ENCODE measurements around the gene MYO7B. TPM values are rescaled to one million over a fixed set of nuclear protein-coding genes. Genes with fewer than 3 reads are reported as not detected.

Gene MYO7B
- total and polyA plus RNA-seq, 2 experiments from 2014 or later = 17.6 to 20.1 TPM

GRCh38 chr2:127511917-127512316, 23.6 kb upstream of the MYO7B start:
- Histone ChIP-seq H3K27ac (no peak overlapping the region), H4K20me1 (ENCODE audit: insufficient read depth, poor library complexity, severe bottlenecking) (peaks cover 75% of the 10 kb centered on the region), H3K4me2 (no peak overlapping the region)

DNA sequence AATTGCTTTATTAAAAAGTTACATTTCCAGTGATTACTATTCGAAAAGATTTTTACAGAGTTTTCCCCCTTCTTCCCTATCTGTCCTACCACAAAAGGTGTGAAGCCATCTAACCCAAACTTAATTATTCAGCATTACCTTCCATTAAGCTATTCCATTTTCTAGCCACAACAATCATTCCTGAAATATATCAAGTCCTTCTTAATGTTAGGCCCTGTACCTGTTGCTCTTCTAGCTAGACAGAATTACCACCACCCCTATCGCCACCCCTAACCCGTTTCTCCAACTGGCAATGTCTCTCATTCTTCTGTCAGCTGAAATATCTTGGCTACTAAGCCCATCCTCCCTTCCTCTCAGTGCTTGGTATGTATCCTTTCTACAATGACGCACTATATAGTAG, 23.1 kb upstream of the MYO7B start:
- Histone ChIP-seq H3K27me3 (no peaks in the 10 kb centered on the region), H3K27ac (no peak overlapping the region), H3K9me2 (replicated peaks; ENCODE audit: insufficient read depth) (no peaks in the 10 kb centered on the region), H3K36me3 (replicated peaks; ENCODE audit: insufficient read depth, low read depth) (no peaks in the 10 kb centered on the region), H3K4me3 (no peak overlapping the region), H3K79me2 (peaks cover 95% of the 10 kb centered on the region), H2AFZ (no peak overlapping the region), H4K20me1 (ENCODE audit: insufficient read depth, poor library complexity, severe bottlenecking) (peaks cover 70% of the 10 kb centered on the region), H3K9me3 (ENCODE audit: low read depth) (no peaks in the 10 kb centered on the region), H3K4me1 (ENCODE audit: insufficient read depth) (peaks cover 9% of the 10 kb centered on the region), H3K4me2 (no peak overlapping the region)
- WGBS (ENCODE audit: low lambda C conversion rate, missing lambda C conversion rate) = 96% methylated on average over 4 of the region's 4 CpGs
- no peak for DNase-seq (ENCODE audit: low spot score)
- TF ChIP-seq, protein P1, sequence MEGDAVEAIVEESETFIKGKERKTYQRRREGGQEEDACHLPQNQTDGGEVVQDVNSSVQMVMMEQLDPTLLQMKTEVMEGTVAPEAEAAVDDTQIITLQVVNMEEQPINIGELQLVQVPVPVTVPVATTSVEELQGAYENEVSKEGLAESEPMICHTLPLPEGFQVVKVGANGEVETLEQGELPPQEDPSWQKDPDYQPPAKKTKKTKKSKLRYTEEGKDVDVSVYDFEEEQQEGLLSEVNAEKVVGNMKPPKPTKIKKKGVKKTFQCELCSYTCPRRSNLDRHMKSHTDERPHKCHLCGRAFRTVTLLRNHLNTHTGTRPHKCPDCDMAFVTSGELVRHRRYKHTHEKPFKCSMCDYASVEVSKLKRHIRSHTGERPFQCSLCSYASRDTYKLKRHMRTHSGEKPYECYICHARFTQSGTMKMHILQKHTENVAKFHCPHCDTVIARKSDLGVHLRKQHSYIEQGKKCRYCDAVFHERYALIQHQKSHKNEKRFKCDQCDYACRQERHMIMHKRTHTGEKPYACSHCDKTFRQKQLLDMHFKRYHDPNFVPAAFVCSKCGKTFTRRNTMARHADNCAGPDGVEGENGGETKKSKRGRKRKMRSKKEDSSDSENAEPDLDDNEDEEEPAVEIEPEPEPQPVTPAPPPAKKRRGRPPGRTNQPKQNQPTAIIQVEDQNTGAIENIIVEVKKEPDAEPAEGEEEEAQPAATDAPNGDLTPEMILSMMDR (IDR thresholded peaks at IDR 0.05; ENCODE audit: poor library complexity) = no peak
- no peak for TF ChIP-seq EZH2phosphoT487 (IDR thresholded peaks at IDR 0.05; ENCODE audit: low read depth, severe bottlenecking, unreplicated experiment)
- TF ChIP-seq EZH2 (IDR thresholded peaks at IDR 0.05; ENCODE audit: borderline replicate concordance) = no peak

More at GRCh38 chr2:127511917-127512316, 23.6 kb upstream of the MYO7B start:
- no peak for DNase-seq (ENCODE audit: low spot score)
- Histone ChIP-seq H3K4me1 (ENCODE audit: insufficient read depth) (peaks cover 9% of the 10 kb centered on the region), H3K9me2 (replicated peaks; ENCODE audit: insufficient read depth) (no peaks in the 10 kb centered on the region), H2AFZ (no peak overlapping the region), H3K4me3 (no peak overlapping the region), H3K27me3 (no peaks in the 10 kb centered on the region), H3K79me2 (peaks cover 95% of the 10 kb centered on the region), H3K9me3 (ENCODE audit: low read depth) (no peaks in the 10 kb centered on the region), H3K36me3 (replicated peaks; ENCODE audit: insufficient read depth, low read depth) (no peaks in the 10 kb centered on the region)
- 73% methylated on average over 1 of the region's 1 CpG for WGBS (ENCODE audit: low lambda C conversion rate, missing lambda C conversion rate)
- TF ChIP-seq, protein P1 (IDR thresholded peaks at IDR 0.05; ENCODE audit: poor library complexity) = no peak
- TF ChIP-seq EZH2phosphoT487 (IDR thresholded peaks at IDR 0.05; ENCODE audit: low read depth, severe bottlenecking, unreplicated experiment) (no peak), EZH2 (IDR thresholded peaks at IDR 0.05; ENCODE audit: borderline replicate concordance) (no peak)

DNA sequence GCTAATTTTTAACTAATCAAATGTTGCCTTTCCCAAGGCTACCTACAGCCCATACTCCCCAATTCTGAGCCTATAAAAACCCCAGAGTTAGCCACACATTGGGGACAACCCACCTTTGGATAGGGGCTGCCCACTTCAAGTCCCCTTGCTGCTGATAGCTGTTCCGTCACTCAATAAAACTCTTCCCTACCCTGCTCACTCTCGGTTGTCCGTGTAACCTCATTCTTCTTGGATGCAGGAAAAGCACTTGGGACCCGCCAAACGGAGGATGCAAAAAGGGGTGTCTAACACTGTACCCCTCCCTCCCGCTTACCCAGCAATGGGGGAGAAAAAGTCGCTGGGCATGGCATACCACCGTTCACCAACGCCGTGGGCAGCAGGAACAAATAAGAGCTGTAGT, 21.4 kb upstream of the MYO7B start:
- no peak for TF ChIP-seq EZH2 (IDR thresholded peaks at IDR 0.05; ENCODE audit: borderline replicate concordance)
- TF ChIP-seq EZH2phosphoT487 (IDR thresholded peaks at IDR 0.05; ENCODE audit: low read depth, severe bottlenecking, unreplicated experiment) = no peak
- TF ChIP-seq, protein P1 (IDR thresholded peaks at IDR 0.05; ENCODE audit: poor library complexity) = no peak
- Histone ChIP-seq H3K36me3 (replicated peaks; ENCODE audit: insufficient read depth, low read depth) (no peaks in the 10 kb centered on the region), H3K9me3 (ENCODE audit: low read depth) (no peaks in the 10 kb centered on the region), H2AFZ (no peak overlapping the region), H3K4me3 (no peak overlapping the region), H3K4me1 (ENCODE audit: insufficient read depth) (no peaks in the 10 kb centered on the region), H3K27ac (no peak overlapping the region), H3K79me2 (peaks cover 97% of the 10 kb centered on the region), H3K9me2 (replicated peaks; ENCODE audit: insufficient read depth) (no peaks in the 10 kb centered on the region), H4K20me1 (ENCODE audit: insufficient read depth, poor library complexity, severe bottlenecking) (peaks cover 56% of the 10 kb centered on the region), H3K4me2 (no peak overlapping the region), H3K27me3 (no peaks in the 10 kb centered on the region)
- WGBS (ENCODE audit: low lambda C conversion rate, missing lambda C conversion rate) = 81% methylated on average over 10 of the region's 10 CpGs
- no peak for DNase-seq (ENCODE audit: low spot score)

GRCh38 chr2:127514485-127514884, 21.0 kb upstream of the MYO7B start:
- H3K4me2 ChIP-seq = no peak overlapping the region
- H3K4me3 ChIP-seq = no peak overlapping the region
- H3K27ac ChIP-seq = no peak overlapping the region
- TF ChIP-seq, protein P1 (IDR thresholded peaks at IDR 0.05; ENCODE audit: poor library complexity) = no peak
- TF ChIP-seq EZH2phosphoT487 (IDR thresholded peaks at IDR 0.05; ENCODE audit: low read depth, severe bottlenecking, unreplicated experiment) = no peak
- no peak for TF ChIP-seq EZH2 (IDR thresholded peaks at IDR 0.05; ENCODE audit: borderline replicate concordance)
- no peak for DNase-seq (ENCODE audit: low spot score)
- H2AFZ ChIP-seq = no peak overlapping the region
- no peaks in the 10 kb centered on the region for H3K9me3 ChIP-seq (ENCODE audit: low read depth)
- no peaks in the 10 kb centered on the region for H3K4me1 ChIP-seq (ENCODE audit: insufficient read depth)
- H4K20me1 ChIP-seq (ENCODE audit: insufficient read depth, poor library complexity, severe bottlenecking) = peaks cover 52% of the 10 kb centered on the region
- 94% methylated on average over 13 of the region's 13 CpGs for WGBS (ENCODE audit: low lambda C conversion rate, missing lambda C conversion rate)
- no peaks in the 10 kb centered on the region for H3K36me3 ChIP-seq (replicated peaks; ENCODE audit: insufficient read depth, low read depth)
- H3K9me2 ChIP-seq (replicated peaks; ENCODE audit: insufficient read depth) = no peaks in the 10 kb centered on the region
- H3K27me3 ChIP-seq = no peaks in the 10 kb centered on the region
- H3K79me2 ChIP-seq = peaks cover 97% of the 10 kb centered on the region

Measured in hepatocyte (in vitro differentiated cells).